HG02840 (cell line): ENCODE results near the gene INPP5B.
"Not testable (repeated sequence)": the region's sequence is repeated elsewhere in the genome, so short reads cannot be mapped to it uniquely, and the experiment has no call there.

Source experiments
- ATAC-seq: cut with Tn5 transposase; IDR thresholded peaks from one replicate; pipeline ENCODE4 v1.9.1; 2021; ENCODE audit warnings: mild to moderate bottlenecking, moderate library complexity, moderate number of reproducible peaks; ENCODE audit not compliant: unreplicated experiment, low FRiP score

The INPP5B gene

DNA sequence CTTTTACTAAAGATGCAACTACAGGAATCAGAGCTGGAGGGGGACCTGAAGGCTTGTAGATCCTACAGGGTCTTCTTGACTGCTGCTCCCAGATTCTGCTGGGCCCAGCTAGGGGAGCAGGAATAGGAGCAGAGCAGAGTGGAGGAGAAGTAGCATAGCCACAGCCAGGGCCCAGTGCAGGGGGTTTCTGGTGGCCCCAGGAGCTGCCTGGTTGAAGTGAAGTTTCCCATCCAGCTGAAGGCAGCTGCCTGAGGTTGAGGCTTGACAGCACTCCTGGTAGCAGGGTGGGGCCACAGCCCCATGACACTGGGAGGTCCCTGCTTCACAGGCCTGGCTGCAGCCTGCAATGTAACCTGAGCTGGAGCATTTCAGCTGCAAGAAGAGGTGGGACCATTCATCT is 2.0 kb upstream of the INPP5B start:
- no peak for ATAC-seq

DNA sequence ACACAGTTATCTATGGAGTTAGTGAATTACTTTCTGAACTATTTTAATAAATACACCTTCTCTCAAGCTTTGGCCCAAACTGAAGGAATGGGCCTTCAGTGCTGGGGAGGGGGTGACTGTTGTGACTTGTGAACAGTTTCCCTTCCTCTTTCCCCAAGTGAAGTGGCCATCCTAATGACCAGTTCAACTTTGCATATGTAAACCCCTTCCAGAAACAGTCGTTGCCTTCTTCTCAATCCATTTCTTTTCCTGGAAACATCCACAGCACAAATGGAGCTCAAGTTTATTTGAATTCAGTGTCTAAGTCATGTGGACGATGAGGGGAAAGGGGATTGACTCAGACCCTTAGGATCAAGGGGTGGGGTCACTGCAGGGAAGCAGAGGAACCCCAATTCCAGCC is 1.3 kb upstream of the INPP5B start:
- no peak for ATAC-seq

DNA sequence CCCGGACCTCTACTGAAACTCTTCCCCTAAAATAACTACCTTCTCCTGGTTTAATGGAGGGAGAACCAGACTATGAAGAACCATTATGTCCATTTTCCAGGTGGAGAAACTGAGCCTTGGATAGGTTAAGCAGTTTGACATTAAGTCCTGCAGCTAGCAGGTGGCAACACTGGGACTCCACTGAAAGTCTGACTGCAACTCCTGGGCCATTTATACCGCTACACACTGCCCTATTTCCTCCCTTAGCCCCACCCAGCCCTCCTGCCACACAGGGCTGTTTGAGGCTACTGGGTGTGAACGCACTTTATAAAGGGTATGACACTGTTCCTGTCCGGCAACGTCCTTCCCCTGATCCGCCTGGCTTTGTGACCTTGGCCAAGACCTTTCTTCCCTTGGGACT is 511 bp upstream of the INPP5B start:
- ATAC-seq = no peak

DNA sequence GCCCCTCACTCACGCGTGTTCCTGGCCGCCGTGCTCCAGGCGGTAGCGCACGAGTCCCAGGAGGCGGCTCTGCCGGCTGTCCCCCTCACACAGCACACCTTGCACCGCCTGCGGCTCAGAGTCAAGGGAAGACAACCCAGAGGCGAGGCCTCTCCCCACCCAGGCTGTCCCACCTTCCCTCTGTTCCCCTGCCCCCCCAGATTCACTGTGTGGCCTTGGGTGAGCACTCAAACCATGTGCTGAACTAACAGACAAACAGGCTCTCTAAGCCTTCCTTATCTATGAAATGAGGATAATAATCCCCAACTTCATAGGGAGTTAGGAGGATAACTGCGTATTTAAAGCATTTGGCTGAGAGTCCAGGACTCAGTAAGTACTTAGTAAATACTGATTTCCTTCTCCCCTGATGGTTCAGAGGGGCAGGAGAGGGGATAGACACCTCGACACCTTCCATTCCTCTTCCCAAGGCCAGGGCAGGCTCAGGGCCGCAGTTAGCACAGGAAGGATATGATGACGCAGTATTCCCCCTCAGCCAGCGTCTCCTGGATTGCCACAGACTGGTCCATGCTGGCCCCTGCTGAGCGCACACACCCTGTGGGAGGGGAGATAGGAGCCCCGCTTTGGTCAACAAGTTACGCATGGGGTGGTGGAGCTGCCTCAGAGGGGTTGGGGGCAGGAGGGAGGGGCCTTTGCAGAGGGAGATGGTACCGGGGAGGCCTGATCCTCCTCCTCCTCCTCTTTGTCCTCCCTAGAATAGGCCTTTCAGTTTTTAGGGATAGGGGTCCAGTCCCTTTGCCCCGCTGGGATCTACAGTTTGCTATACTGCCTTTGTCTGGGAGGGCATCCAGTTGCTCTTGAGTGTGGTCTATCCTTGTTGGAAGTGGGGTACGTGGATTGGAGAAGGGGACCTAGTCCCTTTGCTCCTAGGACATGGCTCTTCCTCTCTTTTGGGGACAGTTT is 830 bp downstream of the INPP5B start:
- ATAC-seq = no peak

DNA sequence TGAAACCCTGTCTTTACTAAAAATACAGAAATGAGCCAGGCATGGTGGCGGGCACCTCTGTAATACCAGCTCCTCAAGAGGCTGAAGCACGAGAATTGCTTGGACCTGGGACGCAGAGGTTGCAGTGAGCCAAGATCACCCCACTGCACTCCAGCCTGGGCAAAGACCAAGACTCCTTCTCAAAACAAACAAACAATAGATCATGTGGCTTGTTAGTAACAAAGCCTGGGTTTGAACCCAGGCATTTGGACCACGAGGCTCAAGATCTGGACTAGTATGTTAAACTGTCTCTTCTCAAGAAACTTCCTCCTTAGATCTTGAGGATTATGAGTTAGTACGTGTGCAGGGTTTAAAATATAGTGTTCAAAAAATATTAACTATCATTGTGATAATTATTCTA is 1.6 kb downstream of the INPP5B start:
- no peak for ATAC-seq

DNA sequence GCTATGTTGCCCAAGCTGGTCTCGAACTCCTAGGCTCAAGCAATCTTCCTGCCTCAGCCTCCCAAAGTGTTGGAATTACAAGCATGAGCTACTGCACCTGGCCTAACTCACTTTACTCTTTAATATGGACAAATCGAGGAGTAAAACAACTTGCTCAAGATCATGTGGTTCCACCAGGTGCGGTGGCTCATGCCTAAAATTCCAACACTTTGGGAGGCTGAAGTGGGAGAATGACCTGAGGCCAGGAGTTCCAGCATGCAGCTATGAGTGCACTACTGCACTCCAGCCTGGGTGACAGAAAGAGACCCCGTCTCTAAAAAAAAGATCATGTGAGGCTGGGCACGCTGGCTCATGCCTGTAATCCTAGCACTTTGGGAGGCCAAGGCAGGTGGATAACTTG is 2.0 kb downstream of the INPP5B start:
- no peak for ATAC-seq

DNA sequence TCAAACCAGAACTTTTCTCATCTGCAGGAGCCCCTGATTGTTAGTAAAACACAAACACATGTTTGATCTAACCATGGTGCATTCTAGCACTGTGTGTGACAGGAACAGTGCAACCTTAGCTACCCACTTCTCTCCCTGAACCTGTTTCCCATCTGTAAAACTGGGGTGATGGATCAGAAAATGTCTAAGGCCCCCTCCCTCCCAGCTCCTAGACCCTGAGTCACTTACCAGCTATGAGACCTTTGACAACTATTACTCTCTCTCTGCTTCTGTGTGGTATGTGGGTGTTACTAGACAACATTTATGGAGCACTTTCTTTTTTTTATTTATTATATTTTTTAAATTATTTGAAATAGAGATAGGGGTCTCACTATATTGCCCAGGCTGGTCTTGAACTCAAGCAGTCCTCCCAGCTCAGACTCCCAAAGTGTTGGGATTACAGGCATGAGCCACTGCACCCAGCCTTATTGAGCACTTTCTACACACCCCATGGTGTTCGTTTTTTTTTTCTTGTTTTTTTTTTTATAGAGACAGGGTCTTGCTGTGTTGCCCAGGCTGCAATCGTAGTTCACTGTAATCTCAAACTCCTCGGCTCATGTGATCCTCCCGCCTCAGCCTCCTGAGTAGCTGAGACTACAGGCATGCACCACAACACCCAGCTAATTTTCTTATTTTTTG is 2.6 kb downstream of the INPP5B start:
- ATAC-seq = no peak

DNA sequence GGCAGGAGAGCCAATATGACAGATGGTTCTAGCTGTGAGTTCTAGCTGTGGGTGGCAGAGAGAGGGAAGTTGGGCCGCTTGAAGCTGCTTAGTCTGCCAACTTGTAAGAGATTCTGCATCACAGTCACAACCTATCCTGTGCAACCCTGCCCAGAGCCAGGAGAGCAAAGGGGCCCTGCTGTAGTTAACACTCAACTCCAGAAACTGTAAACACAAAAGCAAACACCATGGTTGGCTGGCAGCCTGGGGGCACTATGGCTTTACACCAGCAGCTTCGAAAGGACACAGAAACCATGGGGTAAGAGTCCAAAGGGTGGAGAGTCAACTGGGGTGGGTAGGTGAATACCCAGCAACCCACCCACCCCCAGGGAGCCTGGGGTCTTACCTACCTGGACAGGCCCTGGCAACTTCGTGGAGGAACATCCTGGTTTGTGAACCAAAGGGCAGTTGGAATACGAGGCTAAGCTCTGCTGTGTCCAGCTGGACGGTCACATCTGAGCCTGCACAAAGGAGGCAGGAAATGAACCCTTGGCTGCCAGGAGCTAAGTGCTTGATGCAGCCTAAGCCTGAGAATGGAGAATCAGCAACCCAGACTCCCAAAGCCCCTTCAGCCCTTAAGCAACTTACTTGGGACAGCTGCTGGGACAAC is 6.4 kb downstream of the INPP5B start:
- ATAC-seq = no peak

DNA sequence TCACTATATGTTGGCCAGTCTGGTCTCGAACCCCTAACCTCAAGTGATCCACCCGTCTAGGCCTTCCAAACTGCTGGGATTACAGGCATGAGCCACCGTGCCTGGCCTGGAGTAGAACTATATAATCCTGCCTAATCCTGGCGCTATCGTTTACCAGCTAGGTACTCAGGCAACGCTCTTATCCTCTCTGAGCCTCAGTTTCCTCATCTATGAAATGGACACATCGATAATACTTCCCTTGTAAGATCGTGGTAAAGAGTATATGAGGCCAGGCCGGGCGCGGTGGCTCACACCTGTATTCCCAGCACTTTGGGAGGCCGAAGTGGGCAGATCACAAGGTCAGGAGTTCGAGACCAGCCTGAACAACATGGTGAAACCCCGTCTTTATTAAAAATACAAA is 10.1 kb downstream of the INPP5B start:
- ATAC-seq = not testable (repeated sequence)

DNA sequence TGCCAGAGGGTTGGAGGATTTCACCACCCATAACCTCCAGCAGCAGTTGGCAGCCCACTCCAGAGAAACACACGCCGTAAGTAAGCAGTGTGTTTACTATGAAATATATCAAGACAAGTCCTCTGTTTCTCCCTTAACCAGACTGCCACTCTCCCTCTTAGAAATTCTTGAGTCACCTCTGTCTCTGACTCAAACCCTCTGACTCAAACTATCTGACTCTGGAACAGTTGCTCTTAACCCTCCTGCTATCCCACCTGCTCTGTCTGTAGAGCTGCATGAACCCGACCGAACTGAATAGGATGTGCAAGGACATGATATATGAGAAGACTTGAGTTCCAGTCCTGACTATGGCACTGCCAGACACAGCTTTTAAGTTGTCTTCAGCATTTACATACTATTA is 14.1 kb downstream of the INPP5B start:
- ATAC-seq = no peak

DNA sequence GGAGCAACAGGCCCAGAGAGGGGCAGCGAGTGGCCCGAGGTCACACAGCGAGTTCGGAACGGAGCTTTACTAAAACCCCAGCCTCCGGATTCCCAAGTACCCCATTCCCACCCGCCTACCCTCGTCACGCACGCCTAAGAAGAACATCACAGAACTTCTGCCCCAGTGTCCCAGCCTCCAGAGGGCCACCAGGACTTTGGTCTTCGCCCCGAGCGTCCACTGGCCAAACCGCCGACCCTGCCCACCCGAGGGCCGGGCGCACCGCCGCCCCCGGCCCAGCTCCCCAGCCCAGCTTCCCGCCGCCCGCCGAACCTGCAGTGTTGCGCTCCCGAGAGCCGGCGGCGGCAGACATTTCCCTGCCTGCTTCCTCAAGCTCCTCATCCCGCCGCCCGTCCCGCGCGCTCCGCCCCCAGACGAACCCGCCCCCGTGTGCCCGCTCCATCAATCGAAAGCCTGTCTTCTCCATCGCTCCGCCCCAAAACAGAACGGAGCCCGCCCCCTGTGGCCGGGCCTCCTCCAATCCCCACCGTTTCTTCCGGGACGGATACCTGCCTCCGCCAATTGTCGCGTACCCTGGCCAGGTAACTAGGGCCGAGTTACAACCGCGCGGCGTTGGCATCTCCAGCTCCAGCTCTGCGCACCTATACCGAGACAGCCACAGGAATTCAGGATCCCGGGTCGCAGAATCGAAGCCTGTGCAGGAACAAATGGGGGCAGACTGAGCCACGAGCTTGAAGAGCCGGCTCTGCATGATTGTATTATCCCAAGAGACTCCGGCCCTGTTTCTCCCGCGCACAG is 15.3 kb downstream of the INPP5B start:
- peak; percentile 85 for ATAC-seq

DNA sequence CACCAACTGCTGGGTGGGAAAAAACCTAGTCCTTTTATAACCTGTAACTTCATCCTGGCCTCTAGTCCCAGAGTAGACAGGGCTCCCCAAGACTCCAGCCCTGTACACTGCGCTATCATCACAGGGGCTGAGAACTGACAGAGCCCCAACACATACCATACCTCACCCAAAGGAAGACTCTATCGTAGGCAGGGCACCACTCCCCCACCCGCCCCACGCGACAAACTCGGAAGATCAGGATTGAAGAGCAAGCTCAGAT is 15.8 kb downstream of the INPP5B start:
- ATAC-seq = no peak

DNA sequence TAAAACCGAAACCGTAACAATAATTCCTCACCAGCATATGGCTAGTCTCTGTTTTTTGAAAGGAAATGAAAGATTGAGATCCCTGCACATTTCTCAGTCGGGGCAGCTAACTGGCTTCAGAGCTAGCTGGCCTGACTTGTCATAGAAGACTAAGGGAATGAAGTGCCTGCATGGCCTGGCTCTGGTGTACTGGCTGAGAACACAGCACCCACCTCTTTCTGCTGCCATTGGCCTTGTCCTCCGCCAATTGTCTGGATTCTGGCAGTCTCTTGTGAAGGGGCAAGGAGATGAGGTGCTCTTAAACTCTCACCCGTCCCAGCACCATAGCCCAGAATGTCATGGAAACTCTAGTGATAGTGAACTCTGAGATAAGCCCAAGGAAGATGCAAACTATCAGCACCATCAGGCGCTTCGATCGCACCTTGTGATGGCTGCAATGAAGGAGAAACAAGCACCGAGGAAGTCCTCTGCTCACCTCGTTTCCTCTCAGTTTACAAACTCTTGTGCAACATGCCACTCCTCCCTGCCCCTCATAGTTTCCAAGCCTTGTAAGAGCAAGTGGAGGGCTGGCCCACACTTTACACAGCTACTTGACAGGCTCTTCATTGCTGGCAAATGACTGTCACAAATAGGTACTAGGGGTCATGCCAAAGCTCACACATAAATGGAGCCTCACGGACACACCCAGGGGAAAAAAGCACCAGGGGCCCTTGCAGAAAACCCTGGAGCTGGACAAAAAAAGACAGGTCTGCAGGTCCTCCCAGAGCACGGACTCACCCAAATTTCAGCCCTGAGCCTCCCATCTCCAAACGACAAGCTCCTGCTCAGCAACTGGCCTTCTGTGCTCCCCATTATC is 16.4 kb downstream of the INPP5B start:
- ATAC-seq = no peak

DNA sequence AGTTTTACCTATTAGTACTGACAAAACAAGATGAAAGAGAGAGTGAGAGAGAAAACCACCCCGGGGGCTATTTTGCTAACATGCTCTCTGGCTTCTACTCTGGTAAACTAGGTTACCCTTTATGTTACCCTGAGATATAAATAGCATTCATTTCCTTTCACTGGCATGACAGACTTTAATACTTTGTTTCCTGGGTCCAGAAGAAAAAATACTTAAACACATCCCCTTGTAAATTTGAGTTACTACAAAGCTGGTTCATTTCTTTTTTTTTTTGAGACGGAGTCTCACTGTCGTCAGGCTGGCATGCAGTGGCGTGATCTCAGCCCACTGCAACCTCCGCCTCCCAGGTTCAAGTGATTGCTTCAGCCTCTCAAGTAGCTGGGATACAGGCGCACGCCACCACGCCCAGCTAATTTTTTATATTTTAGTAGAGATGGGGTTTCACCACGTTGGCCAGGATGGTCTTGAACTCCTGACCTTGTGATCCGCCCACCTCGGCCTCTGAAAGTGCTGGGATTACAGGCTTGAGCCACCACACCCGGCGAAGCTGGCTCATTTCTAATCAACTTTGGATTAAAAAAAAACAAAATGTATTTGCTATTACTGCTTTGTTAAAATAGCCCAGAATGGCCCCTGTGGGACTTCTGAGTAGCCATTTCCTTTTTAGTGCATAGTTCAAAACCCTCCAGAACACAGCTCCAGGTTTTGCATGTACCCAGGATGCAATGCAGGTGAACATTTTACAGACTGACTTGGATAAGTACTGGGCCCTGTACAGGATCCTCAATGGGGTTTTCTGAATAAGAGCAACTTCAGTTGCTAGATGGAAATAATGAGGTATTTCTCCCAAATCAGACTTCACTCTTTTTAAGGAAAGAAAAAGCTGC is 20.6 kb downstream of the INPP5B start:
- ATAC-seq = no peak

DNA sequence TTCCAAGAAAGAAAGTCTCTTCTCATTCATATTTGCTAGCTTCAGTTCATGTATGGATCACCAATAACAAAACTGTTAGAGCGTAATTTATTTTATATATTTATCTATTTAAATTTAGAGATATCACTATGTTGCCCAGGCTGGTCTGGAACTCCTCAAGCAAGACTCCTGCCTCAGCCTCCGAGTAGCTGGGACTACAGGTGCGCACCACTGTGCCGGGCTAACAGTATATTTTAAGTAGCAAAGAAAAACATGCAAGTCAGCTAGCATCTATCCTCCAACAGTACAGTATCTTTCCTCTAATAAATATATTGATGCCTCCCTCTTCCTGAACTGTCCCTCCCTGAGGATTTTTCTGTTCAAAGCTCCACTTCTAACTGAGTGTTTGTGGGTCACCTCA is 21.5 kb downstream of the INPP5B start:
- no peak for ATAC-seq

DNA sequence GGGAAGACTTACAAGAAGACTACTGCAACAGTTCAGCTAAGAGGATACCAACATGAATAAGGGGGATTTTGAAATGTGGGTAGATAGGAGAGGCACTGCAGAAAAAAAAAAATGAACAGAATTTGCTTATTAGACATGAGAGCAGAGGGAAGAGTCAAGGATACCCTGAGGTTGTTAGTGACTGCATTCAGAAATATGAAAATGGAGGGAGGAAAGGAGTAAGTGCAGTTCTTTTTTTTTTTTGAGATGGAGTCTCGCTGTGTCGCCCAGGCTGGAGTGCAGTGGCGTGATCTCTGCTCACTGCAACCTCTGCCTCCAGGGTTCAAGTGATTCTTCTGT is 23.3 kb downstream of the INPP5B start:
- no peak for ATAC-seq

DNA sequence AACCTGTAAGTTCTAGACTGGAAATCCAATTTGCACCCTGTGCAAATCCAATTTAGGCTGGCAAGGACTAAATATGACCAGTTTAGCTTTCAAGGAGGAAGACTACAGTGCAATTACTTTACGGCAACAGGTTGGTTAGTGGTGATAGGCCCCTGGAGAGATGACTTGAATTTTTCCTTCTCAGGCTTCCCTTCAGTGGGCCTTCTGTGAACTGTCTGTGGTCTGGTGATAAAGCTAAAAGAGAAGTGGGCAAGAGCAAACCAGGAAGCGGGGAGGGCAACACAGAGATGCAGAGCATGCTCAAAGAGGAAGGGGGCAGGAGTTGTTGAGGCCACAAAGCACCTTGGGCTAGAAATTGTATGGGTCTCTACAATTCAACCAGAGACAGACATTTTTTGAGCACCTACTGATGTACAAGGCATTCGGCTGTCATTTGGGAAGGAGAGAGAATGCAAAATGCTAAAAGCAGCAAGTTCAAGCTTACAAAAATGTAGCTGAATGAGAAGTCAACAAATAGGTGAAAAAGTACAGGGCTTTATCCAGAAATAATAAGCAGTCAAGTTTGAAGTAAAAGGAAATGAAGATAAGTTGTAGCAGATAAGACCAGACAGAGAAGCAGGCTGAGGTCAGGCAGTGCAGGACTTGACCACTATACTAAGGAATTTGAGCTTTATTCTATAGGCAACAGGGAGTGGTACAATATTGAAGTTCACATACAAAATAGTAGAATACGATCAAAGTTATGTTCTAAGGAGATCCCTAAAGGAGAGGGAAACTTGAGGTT is 23.9 kb downstream of the INPP5B start:
- ATAC-seq = no peak

DNA sequence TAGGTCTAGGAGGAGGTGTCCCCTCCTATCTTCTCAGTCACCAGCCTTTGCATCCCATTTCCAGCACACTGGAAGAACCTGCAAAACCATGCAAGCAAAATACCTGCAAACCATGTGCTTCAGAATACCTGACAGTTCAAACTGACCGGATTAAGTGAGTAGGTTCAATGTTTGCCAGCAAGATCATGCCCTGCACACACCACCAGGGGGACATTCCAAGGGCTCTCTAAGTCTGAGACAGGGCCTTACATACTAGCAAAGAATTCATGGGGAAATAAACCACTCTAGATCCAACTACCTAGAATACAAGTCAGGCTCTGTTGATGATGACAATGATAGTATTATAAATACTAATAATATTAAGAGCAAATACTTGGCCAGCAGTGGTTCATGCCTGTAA is 27.6 kb downstream of the INPP5B start:
- no peak for ATAC-seq
